ENCODE measurements around the gene TMCO5A. TPM values are rescaled to one million over a fixed set of nuclear protein-coding genes. Genes with fewer than 3 reads are reported as not detected.

TMCO5A gene
- total RNA-seq, 2 experiments from 2014 or later: not detected

DNA sequence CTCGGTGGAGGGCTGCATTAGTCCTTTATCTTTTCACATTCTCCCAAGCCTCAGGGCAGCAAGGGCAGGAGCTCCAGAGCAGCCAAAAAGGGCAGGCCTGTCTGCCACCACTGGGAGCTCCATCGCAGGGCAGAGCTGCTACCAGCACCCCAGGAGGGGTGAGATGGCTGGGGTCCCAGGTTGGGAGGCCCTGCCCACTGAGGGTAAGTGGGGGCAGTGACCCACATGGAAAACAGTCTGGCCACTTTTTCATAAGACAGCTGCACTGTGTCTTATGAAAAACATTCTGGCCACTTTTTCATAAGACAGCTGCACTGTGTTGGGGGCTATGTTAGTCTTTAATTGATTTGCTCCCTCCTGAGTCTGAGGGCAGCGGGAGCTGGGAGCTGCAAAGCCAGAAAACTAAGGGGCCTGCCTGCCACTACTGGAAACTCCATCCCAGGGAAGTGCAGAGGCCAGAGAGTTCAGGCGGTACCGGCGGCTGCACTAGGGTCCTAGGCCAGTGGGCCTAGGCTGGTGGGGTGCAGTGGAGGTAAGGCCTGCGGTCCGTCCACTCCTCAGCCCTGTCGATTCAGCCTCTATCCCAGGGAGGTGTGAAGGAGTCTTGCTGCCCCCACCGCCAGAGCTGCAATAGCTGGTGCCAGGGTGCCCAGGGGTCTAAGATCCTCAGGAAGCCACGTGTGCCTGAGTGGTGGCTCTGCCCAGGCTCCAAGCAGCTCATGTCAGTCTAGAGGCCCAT, 45.4 kb downstream of the TMCO5A start:
- DNase-seq (no peak), ATAC-seq (no peak)
- no peak overlapping the region for H3K4me3 Mint-ChIP-seq
- no peaks in the 10 kb centered on the region for H3K36me3 Mint-ChIP-seq (ENCODE audit: low read depth)
- CTCF ChIA-PET: interaction anchor here (1.1 kb wide), 1 partner anchor 373 kb away, joined by 3 read pairs; no protein-coding TSS in a partner anchor
- no peak overlapping the region for H3K27ac Mint-ChIP-seq
- H3K9me3 Mint-ChIP-seq (ENCODE audit: low read depth): no peaks in the 10 kb centered on the region
- intact Hi-C loops (cut with DNase I, micrococcal nuclease): no loop called here
- peaks cover 8% of the 10 kb centered on the region for H3K27me3 Mint-ChIP-seq
- POLR2A ChIA-PET: no interaction called here
- no peaks in the 10 kb centered on the region for H3K4me1 Mint-ChIP-seq

DNA sequence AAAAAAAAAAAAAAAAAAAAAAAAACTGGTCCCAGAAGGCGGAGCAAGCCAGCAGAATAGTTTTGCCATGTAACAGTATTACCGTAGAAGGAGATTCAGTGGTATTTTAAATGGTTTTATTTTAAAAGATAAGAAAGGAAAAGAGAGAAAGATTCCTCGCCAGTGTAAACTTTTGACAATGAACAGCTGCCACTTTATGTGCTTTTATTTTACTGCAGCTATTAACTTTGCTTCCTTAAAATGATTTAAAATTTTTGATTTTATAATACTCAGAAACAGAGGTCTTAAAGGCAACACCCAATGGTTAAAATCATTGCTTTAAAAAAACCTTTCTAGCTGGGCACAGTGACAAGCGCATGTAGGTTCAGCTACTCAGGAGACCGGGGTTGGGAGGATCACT, 46.8 kb downstream of the TMCO5A start:
- POLR2A ChIA-PET: interaction anchor here (0.8 kb wide), 1 partner anchor 157 kb away, joined by 4 read pairs; no protein-coding TSS in a partner anchor
- intact Hi-C loops (cut with DNase I, micrococcal nuclease): no loop called here
- Mint-ChIP-seq H3K36me3 (ENCODE audit: low read depth) (no peaks in the 10 kb centered on the region), H3K9me3 (ENCODE audit: low read depth) (no peaks in the 10 kb centered on the region), H3K27ac (no peak overlapping the region), H3K27me3 (peaks cover 8% of the 10 kb centered on the region), H3K4me1 (no peaks in the 10 kb centered on the region), H3K4me3 (no peak overlapping the region)
- CTCF ChIA-PET: interaction anchor here (1.0 kb wide), 1 partner anchor 371 kb away, joined by 3 read pairs; no protein-coding TSS in a partner anchor
- ATAC-seq (no peak), DNase-seq (no peak)

DNA sequence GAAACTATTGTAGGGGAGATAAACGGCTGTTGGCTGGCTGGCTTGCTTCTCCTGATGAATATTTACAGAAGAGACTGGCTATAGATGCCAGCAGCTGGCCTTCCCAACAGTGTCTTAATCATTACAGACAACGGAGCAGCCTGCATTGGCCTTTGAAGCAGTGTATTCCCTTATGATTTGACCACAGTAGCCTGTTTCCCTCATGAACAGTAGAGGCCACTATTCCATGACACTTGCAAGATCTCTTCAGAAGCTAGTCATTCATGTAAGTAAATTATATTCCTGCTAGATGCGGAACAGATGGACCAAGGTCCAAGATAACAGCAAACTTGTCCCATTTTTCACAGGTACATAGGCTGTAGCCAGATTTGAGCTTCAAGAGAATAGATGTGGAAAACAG, 47.3 kb downstream of the TMCO5A start:
- Mint-ChIP-seq H3K27ac (no peak overlapping the region), H3K9me3 (ENCODE audit: low read depth) (no peaks in the 10 kb centered on the region), H3K36me3 (ENCODE audit: low read depth) (no peaks in the 10 kb centered on the region), H3K27me3 (peaks cover 8% of the 10 kb centered on the region), H3K4me3 (no peak overlapping the region), H3K4me1 (no peaks in the 10 kb centered on the region)
- ChIA-PET CTCF (interaction anchor here (1.0 to 1.5 kb wide), 2 partner anchors 9 to 371 kb away, joined by 3 to 4 read pairs; no protein-coding TSS in a partner anchor), POLR2A (interaction anchor here (0.8 kb wide), 1 partner anchor 157 kb away, joined by 4 read pairs; no protein-coding TSS in a partner anchor)
- intact Hi-C loops (cut with DNase I, micrococcal nuclease): no loop called here
- ATAC-seq: no peak
- DNase-seq: no peak

DNA sequence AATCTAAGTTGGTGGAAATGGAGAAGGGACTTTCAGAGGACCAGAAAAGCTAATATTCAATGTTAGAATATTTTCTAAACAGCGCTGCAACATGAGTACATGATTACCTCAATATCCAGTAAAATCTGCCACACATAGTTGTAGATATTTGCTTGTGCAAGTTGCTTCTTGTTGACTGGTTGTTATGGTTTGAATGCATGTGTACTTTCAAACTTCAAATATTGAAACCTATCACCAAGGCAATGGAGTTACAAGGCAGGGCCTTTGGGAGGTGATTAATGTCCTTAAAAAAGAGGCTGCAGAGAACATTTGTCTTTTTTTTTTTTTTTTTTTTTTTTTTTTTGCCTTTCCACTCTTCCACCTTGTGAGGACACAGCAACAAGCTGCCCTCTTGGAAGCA, 49.9 kb downstream of the TMCO5A start:
- H3K27me3 Mint-ChIP-seq: peaks cover 4% of the 10 kb centered on the region
- ATAC-seq (no peak), DNase-seq (no peak)
- POLR2A ChIA-PET: no interaction called here
- H3K36me3 Mint-ChIP-seq (ENCODE audit: low read depth): no peaks in the 10 kb centered on the region
- CTCF ChIA-PET: interaction anchor here (0.6 kb wide), 1 partner anchor 14 kb away, joined by 3 read pairs; no protein-coding TSS in a partner anchor
- H3K27ac Mint-ChIP-seq: no peak overlapping the region
- H3K4me1 Mint-ChIP-seq: no peaks in the 10 kb centered on the region
- H3K9me3 Mint-ChIP-seq (ENCODE audit: low read depth): no peaks in the 10 kb centered on the region
- intact Hi-C loops (cut with DNase I, micrococcal nuclease): no loop called here
- H3K4me3 Mint-ChIP-seq: no peak overlapping the region

DNA sequence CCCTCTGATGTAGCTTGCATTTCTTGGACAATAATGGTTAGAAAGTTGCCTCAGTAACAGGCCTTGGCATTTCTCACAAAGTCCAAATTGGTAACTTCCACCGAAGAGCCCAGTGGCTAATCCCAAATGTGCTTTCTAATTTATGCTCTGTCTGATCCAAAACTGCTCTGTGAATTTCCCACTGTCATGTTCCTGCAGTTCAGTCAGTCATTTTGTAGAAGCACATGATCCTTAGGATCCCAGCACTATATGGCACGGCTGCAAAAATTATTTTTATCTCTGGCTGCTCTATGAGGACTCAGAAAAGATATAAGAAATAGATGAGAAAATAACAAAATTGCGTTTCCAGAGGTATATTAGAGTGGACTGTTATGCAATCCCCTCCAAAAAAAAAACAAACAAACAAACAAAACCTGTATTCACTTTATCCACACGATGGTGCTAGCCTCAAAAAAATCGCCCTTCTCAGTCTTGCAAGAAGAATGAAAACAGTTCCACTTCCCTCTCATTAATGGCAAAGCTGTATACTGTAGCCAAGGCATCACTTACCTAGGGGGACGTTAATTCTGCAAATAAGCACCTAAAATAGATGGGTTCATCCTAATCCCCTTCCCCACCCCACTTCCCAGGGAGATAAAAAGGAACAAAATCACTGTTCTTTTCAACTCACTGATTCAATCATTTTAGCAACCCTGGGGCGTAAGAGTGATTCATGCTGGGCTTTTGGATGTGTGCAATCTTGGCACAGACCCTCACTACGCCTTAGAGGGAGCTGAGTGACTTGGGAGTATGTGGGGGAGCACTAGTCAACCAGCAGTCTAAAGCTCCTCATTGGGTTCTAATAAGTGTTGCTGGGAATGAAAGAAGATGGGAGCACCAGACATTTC, 61.3 kb downstream of the TMCO5A start:
- peaks cover 6% of the 10 kb centered on the region for H3K9me3 Mint-ChIP-seq (ENCODE audit: low read depth)
- no peak overlapping the region for H3K4me3 Mint-ChIP-seq
- peaks cover 15% of the 10 kb centered on the region for H3K27me3 Mint-ChIP-seq
- ATAC-seq: no peak
- no peaks in the 10 kb centered on the region for H3K4me1 Mint-ChIP-seq
- ChIA-PET POLR2A (no interaction called here), CTCF (interaction anchor here (0.6 to 1.5 kb wide), 12 partner anchors 18 to 429 kb away, joined by 3 to 6 read pairs (median 3); no protein-coding TSS in a partner anchor)
- intact Hi-C loops (cut with DNase I, micrococcal nuclease): loop anchor here (1.0 to 2.0 kb wide), 4 partner anchors 359 to 395 kb away; no protein-coding TSS in a partner anchor
- H3K36me3 Mint-ChIP-seq (ENCODE audit: low read depth): no peaks in the 10 kb centered on the region
- DNase-seq: peak; percentile 28
- H3K27ac Mint-ChIP-seq: no peak overlapping the region
